GM19238 (cell line): Measurements from ENCODE around the gene NEUROD4.

Experiments used
- DNase-seq: peaks from one replicate; pipeline ENCODE4 v3.0.0; 2011; ENCODE audit warnings: low spot score; ENCODE audit not compliant: insufficient read length

The NEUROD4 gene

GRCh38 chr12:55058776-55059175, 39.0 kb downstream of the NEUROD4 start:
- no peak for DNase-seq

GRCh38 chr12:55060470-55060869, 40.7 kb downstream of the NEUROD4 start:
- DNase-seq = peak; percentile 27

GRCh38 chr12:55061024-55061423, 41.2 kb downstream of the NEUROD4 start:
- DNase-seq = no peak

- DNase-seq = no peak
Measured at GRCh38 chr12:55063291-55063690, 43.5 kb downstream of the NEUROD4 start.

GRCh38 chr12:55065535-55065934, 45.8 kb downstream of the NEUROD4 start:
- DNase-seq = no peak

GRCh38 chr12:55067701-55068100, 47.9 kb downstream of the NEUROD4 start:
- no peak for DNase-seq

GRCh38 chr12:55068416-55069010, 48.7 kb downstream of the NEUROD4 start:
- DNase-seq = peak; percentile 34

- DNase-seq = no peak
Measured at GRCh38 chr12:55072083-55072482, 52.3 kb downstream of the NEUROD4 start.

GRCh38 chr12:55073043-55074022, 53.6 kb downstream of the NEUROD4 start:
- peak; percentile 13 for DNase-seq

- DNase-seq = no peak
Measured at GRCh38 chr12:55074806-55075205, 55.0 kb downstream of the NEUROD4 start.
